Ammon's horn (tissue), 1 donor: ENCODE results near the gene ADORA2A.

Experiments
- DNase-seq: peaks from one replicate; pipeline ENCODE4 v3.0.0-alpha.2; 2016; ENCODE audit warnings: low spot score

Gene ADORA2A

GRCh38 chr22:24453853-24454252 lies 26.5 kb downstream of the ADORA2A start:
- no peak for DNase-seq

- DNase-seq, result no peak
Measured at GRCh38 chr22:24455039-24455438, 27.6 kb downstream of the ADORA2A start.

GRCh38 chr22:24455751-24456426 lies 28.5 kb downstream of the ADORA2A start:
- DNase-seq, result no peak

- no peak for DNase-seq
Measured at GRCh38 chr22:24457894-24458420, 30.6 kb downstream of the ADORA2A start.

GRCh38 chr22:24459911-24460310 lies 32.5 kb downstream of the ADORA2A start:
- DNase-seq, result no peak

GRCh38 chr22:24460418-24461089 lies 33.2 kb downstream of the ADORA2A start:
- no peak for DNase-seq

GRCh38 chr22:24463071-24463760 lies 35.8 kb downstream of the ADORA2A start:
- DNase-seq, result no peak

GRCh38 chr22:24465566-24465965 lies 38.2 kb downstream of the ADORA2A start:
- DNase-seq, result no peak

GRCh38 chr22:24465975-24466374 lies 38.6 kb downstream of the ADORA2A start:
- DNase-seq, result no peak

- peak; percentile 37 for DNase-seq
Measured at GRCh38 chr22:24466716-24467328, 39.4 kb downstream of the ADORA2A start.

GRCh38 chr22:24467340-24467739 lies 39.9 kb downstream of the ADORA2A start:
- no peak for DNase-seq

GRCh38 chr22:24471570-24471969 lies 44.2 kb downstream of the ADORA2A start:
- DNase-seq, result peak; percentile 22

GRCh38 chr22:24473284-24473683 lies 45.9 kb downstream of the ADORA2A start:
- no peak for DNase-seq

- no peak for DNase-seq
Measured at GRCh38 chr22:24474221-24474620, 46.8 kb downstream of the ADORA2A start.

GRCh38 chr22:24474649-24475255 lies 47.4 kb downstream of the ADORA2A start:
- no peak for DNase-seq

GRCh38 chr22:24481641-24482040 lies 54.2 kb downstream of the ADORA2A start:
- DNase-seq, result no peak

GRCh38 chr22:24482575-24482974 lies 55.2 kb downstream of the ADORA2A start:
- DNase-seq, result no peak

GRCh38 chr22:24482998-24483397 lies 55.6 kb downstream of the ADORA2A start:
- no peak for DNase-seq

GRCh38 chr22:24483976-24484545 lies 56.7 kb downstream of the ADORA2A start:
- DNase-seq, result no peak

GRCh38 chr22:24485170-24485569 lies 57.8 kb downstream of the ADORA2A start:
- no peak for DNase-seq

GRCh38 chr22:24485608-24486007 lies 58.2 kb downstream of the ADORA2A start:
- no peak for DNase-seq

- no peak for DNase-seq
Measured at GRCh38 chr22:24486501-24486921, 59.1 kb downstream of the ADORA2A start.
